GM12878 (cell line): ENCODE results near the gene MS4A7. TPM values are rescaled to one million over a fixed set of nuclear protein-coding genes. Genes with fewer than 3 reads are reported as not detected.

Experiments
- ATAC-seq: fragments of 200-7000 bp; cut with Tn5 transposase; 3 replicates; pipeline ENCODE4 v1.9.1; 2020; ENCODE audit warnings: mild to moderate bottlenecking, moderate library complexity
- BruUV-seq: library from RNA; stranded (reverse); fragments of 400-500 nt; replicated peaks from 2 replicates; lab custom pipeline; 2021; lab: Mats Ljungman, UMichigan
- CTCF ChIA-PET: fragments of 300-600 bp; sonication (Branson Sonifier 250); formaldehyde crosslinking; extraction: SDS; loops from one replicate; lab custom pipeline; 2021; ENCODE audit warnings: inconsistent platforms; lab: Yijun Ruan, JAX
- POLR2A ChIA-PET: fragments of 350-600 bp; formaldehyde crosslinking; extraction: SDS; loops from one replicate; lab custom pipeline; 2021; ENCODE audit warnings: inconsistent platforms; lab: Charles Lee
- RAD21 ChIA-PET: fragments of 300-600 bp; sonication (Branson Sonifier 250); formaldehyde crosslinking; loops from one replicate; lab custom pipeline; 2023; ENCODE audit warnings: antibody characterized with exemption; ENCODE audit not compliant: unreplicated experiment; lab: Charles Lee
- SMC1A ChIA-PET: fragments of 300-600 bp; sonication (Branson Sonifier 250); formaldehyde crosslinking; loops from one replicate; lab custom pipeline; 2023; ENCODE audit not compliant: unreplicated experiment, uncharacterized antibody; lab: Charles Lee
- DNase-seq: peaks from one replicate; pipeline ENCODE4 v3.0.0-alpha.2; 2011; ENCODE audit warnings: low read depth, low spot score
- FAIRE-seq: peaks from 3 replicates; lab custom pipeline; 2011; peaks lifted over from hg19 to GRCh38; lab: Jason Lieb, UNC
- H2AFZ ChIP-seq: 2 replicates; pipeline ENCODE4 v1.6.0; 2011; ENCODE audit warnings: low read depth, low read length, control low read depth; ENCODE audit not compliant: control insufficient read depth
- H3K27ac ChIP-seq: 2 replicates; pipeline ENCODE4 v1.5.1; 2011; ENCODE audit warnings: control low read depth; ENCODE audit not compliant: control insufficient read depth, insufficient read depth
- H3K27me3 ChIP-seq, 2 experiments: replicated peaks in 1 of 2; 2 replicates each; pipeline versions ENCODE4 v1.6.0 to v1.6.1; 2011; ENCODE audit warnings: low read length in 1 of 2; ENCODE audit not compliant: control insufficient read depth in 2 of 2, insufficient read depth in 2 of 2
- H3K36me3 ChIP-seq, 2 experiments: 2 replicates each; pipeline ENCODE4 v1.5.1; 2011; ENCODE audit warnings: low read length in 1 of 2; ENCODE audit not compliant: control insufficient read depth in 2 of 2, insufficient read depth in 2 of 2
- H3K4me1 ChIP-seq: 2 replicates; pipeline ENCODE4 v1.6.1; 2011; ENCODE audit warnings: mild to moderate bottlenecking, low read length, moderate library complexity, mixed read lengths; ENCODE audit not compliant: control insufficient read depth, insufficient read depth
- H3K4me2 ChIP-seq: 2 replicates; pipeline ENCODE4 v1.6.0; 2011; ENCODE audit warnings: control low read depth; ENCODE audit not compliant: control insufficient read depth, insufficient read depth
- H3K4me3 ChIP-seq: fragments of 200-600 bp; sonication (generic); 2 replicates; pipeline ENCODE4 v1.5.1; 2016
- H3K79me2 ChIP-seq: 2 replicates; pipeline ENCODE4 v1.6.0; 2011; ENCODE audit warnings: low read length; ENCODE audit not compliant: control insufficient read depth, insufficient read depth
- H3K9ac ChIP-seq: 2 replicates; pipeline ENCODE4 v1.8.0; 2011; ENCODE audit warnings: low read length, control low read depth, mixed read lengths; ENCODE audit not compliant: control insufficient read depth, insufficient read depth
- H3K9me3 ChIP-seq: replicated peaks from 3 replicates; pipeline ENCODE4 v1.5.1; 2011; ENCODE audit warnings: mild to moderate bottlenecking, low read length; ENCODE audit not compliant: control insufficient read depth, insufficient read depth
- H4K20me1 ChIP-seq: 2 replicates; pipeline ENCODE4 v1.6.0; 2011; ENCODE audit not compliant: control insufficient read depth, insufficient read depth
- FOS ChIP-seq: IDR thresholded peaks from 3 replicates; pipeline ENCODE4 v1.6.1; 2011; ENCODE audit warnings: borderline replicate concordance; ENCODE audit not compliant: insufficient read length; ENCODE audit errors: extremely low read depth
- IKZF2 ChIP-seq, 2 experiments: fragments of 450-650 bp; IDR thresholded peaks; 2 replicates each; pipeline ENCODE4 v1.6.1; 2017; ENCODE audit warnings: mild to moderate bottlenecking in 2 of 2, moderate library complexity in 2 of 2
- KAT2A ChIP-seq: conservative IDR thresholded peaks from 2 replicates; pipeline ENCODE4 v1.6.1; 2011; ENCODE audit warnings: low read depth, low read length; ENCODE audit not compliant: control insufficient read depth
- MTA2 ChIP-seq: fragments of 450-650 bp; IDR thresholded peaks from 2 replicates; pipeline ENCODE4 v1.6.1; 2016; ENCODE audit warnings: low read depth, mild to moderate bottlenecking, moderate library complexity
- NBN ChIP-seq: fragments of 450-650 bp; IDR thresholded peaks from 2 replicates; pipeline ENCODE4 v1.6.1; 2016
- SRF ChIP-seq, 2 experiments: IDR thresholded peaks; 2 replicates each; pipeline ENCODE4 v1.6.1; 2011; ENCODE audit warnings: low read depth in 2 of 2, low read length in 2 of 2, mild to moderate bottlenecking in 1 of 2, moderate library complexity in 1 of 2
- TCF3 ChIP-seq: IDR thresholded peaks from 2 replicates; pipeline ENCODE4 v1.6.1; 2012; ENCODE audit warnings: low read depth, mild to moderate bottlenecking, low read length, borderline replicate concordance; ENCODE audit not compliant: insufficient read depth
- YY1 ChIP-seq: IDR thresholded peaks from 2 replicates; pipeline ENCODE4 v1.6.1; 2011; ENCODE audit warnings: low read depth, mild to moderate bottlenecking, low read length
- WGBS: methylation state at CpG from one replicate; pipeline ENCODE4 v1.1.6; 2016; ENCODE audit warnings: low lambda C conversion rate; ENCODE audit not compliant: insufficient replicate concordance, insufficient coverage; ENCODE audit errors: missing lambda C conversion rate; 5-methylcytosine and 5-hydroxymethylcytosine counted together
- in situ Hi-C: fragments of 300-500 bp; cut with MboI; formaldehyde crosslinking; loops from 9 replicates; pipeline ENCODE4 v1.14.3; 2018; ENCODE audit warnings: mixed read lengths
- intact Hi-C: fragments of 100-400 bp; cut with micrococcal nuclease; formaldehyde crosslinking; loops from one replicate; pipeline ENCODE4 v1.14.2; 2022; ENCODE audit not compliant: unreplicated experiment
- polyA plus RNA-seq, 11 experiments: library from polyadenylated mRNA; depleted of rRNA in 4 of 11; unstranded in 6 of 11; stranded (reverse) in 5 of 11; fragments of >200 nt; fragmentation: Nextera tagmentation in 4 of 11; fragmentation: Illumina TruSeq in 1 of 11; extraction: Ambion mirVana in 4 of 11; extraction: Trizol in 1 of 11; gene quantifications; 1 replicate in 1 of 11; 2 replicates in 10 of 11; pipeline versions ENCODE4 v1.2.1 to v1.2.3, GENCODE V29; 2011 to 2016; ENCODE audit warnings: inconsistent platforms in 2 of 11, missing spikeins in 2 of 11, low read depth in 1 of 11
- total RNA-seq, 4 experiments: library from RNA; depleted of rRNA in 3 of 4; stranded (reverse); fragments of >200 nt in 3 of 4; fragmentation: Illumina TruSeq in 1 of 4; extraction: Trizol in 1 of 4; gene quantifications; 2 replicates each; pipeline versions ENCODE4 v1.2.1 to v1.2.3, GENCODE V29; 2013 to 2021
- TF ChIP-seq, protein P1 (sequence below): fragments of 450-650 bp; IDR thresholded peaks from 2 replicates; pipeline ENCODE4 v1.6.1; 2017; ENCODE audit warnings: antibody characterized with exemption, mild to moderate bottlenecking, moderate library complexity
- TF ChIP-seq, protein P2 (sequence below): fragments of 450-650 bp; IDR thresholded peaks from 2 replicates; pipeline ENCODE4 v1.6.1; 2016; ENCODE audit warnings: mild to moderate bottlenecking, moderate library complexity, borderline replicate concordance

The MS4A7 gene
- total and polyA plus RNA-seq, 10 of the 15 experiments (the other 5 are each of a cell fraction or from before 2014, with no cell fraction given) = 1.7 to 17.0 (median 3.7) TPM

DNA sequence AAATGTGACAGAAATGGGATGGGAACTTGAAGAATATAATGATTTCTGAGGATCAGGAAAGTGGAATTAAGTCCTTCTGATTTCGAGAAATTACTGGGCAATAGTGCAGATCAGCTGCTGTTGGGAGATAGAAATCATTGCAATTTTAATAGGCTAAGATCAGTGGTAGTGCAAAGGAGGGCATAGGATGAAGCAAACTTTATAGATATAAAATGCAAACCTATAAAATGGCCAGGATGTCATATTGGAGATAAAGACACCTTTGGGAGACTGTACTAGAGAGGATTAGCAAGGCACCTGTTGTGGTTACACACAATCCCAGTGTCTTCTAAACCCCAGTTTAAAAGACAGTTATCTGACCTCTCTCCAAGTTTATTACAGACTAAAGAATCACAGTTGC is 6.5 kb upstream of the MS4A7 start (continued):
- TF ChIP-seq SRF (IDR thresholded peaks at IDR 0.05; ENCODE audit: low read depth in 2 of 2, low read length in 2 of 2) = no peak

DNA sequence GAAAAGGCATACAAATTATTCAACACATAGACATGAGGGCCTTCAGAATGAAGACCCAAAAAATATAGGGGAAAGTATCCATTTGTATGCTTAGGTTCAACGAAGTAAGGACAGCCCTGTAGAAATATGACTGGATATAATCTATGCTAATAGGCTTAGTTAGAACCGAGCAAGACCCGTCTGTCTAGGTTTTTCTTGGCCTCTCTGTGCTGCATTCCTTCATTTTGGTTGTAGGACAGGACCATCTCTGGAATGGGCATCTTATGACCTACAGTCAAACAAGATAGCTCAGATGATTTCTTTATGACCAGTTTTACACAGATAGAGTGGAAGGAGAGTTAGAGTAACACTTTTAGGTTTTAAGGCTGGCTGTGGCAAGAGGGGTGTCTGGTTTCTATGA is 5.6 kb upstream of the MS4A7 start:
- no peak overlapping the region for H2AFZ ChIP-seq
- TF ChIP-seq FOS (no peak), KAT2A (no peak), YY1 (no peak), IKZF2 (IDR thresholded peaks at IDR 0.05) (no peak), TCF3 (no peak), NBN (no peak), MTA2 (no peak)
- TF ChIP-seq, protein P1, sequence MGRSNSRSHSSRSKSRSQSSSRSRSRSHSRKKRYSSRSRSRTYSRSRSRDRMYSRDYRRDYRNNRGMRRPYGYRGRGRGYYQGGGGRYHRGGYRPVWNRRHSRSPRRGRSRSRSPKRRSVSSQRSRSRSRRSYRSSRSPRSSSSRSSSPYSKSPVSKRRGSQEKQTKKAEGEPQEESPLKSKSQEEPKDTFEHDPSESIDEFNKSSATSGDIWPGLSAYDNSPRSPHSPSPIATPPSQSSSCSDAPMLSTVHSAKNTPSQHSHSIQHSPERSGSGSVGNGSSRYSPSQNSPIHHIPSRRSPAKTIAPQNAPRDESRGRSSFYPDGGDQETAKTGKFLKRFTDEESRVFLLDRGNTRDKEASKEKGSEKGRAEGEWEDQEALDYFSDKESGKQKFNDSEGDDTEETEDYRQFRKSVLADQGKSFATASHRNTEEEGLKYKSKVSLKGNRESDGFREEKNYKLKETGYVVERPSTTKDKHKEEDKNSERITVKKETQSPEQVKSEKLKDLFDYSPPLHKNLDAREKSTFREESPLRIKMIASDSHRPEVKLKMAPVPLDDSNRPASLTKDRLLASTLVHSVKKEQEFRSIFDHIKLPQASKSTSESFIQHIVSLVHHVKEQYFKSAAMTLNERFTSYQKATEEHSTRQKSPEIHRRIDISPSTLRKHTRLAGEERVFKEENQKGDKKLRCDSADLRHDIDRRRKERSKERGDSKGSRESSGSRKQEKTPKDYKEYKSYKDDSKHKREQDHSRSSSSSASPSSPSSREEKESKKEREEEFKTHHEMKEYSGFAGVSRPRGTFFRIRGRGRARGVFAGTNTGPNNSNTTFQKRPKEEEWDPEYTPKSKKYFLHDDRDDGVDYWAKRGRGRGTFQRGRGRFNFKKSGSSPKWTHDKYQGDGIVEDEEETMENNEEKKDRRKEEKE = no peak
- TF ChIP-seq, protein P2, sequence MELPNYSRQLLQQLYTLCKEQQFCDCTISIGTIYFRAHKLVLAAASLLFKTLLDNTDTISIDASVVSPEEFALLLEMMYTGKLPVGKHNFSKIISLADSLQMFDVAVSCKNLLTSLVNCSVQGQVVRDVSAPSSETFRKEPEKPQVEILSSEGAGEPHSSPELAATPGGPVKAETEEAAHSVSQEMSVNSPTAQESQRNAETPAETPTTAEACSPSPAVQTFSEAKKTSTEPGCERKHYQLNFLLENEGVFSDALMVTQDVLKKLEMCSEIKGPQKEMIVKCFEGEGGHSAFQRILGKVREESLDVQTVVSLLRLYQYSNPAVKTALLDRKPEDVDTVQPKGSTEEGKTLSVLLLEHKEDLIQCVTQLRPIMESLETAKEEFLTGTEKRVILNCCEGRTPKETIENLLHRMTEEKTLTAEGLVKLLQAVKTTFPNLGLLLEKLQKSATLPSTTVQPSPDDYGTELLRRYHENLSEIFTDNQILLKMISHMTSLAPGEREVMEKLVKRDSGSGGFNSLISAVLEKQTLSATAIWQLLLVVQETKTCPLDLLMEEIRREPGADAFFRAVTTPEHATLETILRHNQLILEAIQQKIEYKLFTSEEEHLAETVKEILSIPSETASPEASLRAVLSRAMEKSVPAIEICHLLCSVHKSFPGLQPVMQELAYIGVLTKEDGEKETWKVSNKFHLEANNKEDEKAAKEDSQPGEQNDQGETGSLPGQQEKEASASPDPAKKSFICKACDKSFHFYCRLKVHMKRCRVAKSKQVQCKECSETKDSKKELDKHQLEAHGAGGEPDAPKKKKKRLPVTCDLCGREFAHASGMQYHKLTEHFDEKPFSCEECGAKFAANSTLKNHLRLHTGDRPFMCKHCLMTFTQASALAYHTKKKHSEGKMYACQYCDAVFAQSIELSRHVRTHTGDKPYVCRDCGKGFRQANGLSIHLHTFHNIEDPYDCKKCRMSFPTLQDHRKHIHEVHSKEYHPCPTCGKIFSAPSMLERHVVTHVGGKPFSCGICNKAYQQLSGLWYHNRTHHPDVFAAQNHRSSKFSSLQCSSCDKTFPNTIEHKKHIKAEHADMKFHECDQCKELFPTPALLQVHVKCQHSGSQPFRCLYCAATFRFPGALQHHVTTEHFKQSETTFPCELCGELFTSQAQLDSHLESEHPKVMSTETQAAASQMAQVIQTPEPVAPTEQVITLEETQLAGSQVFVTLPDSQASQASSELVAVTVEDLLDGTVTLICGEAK = no peak
- no peak overlapping the region for H3K4me2 ChIP-seq
- H3K4me1 ChIP-seq = peaks cover 10% of the 10 kb centered on the region
- H3K9ac ChIP-seq = no peak overlapping the region
- H3K27me3 ChIP-seq = no peaks in the 10 kb centered on the region
- SMC1A ChIA-PET = interaction anchor here (11.1 to 11.3 kb wide), 2 partner anchors 8 to 86 kb away, joined by 124 to 298 read pairs; partner anchors contain the start of genes MS4A1 and MS4A7
- in situ Hi-C loops (no loop called here), intact Hi-C loops (no loop called here)
- no peak overlapping the region for H3K4me3 ChIP-seq
- RAD21 ChIA-PET = interaction anchor here (0.7 to 1.0 kb wide), 2 partner anchors 83 to 542 kb away, joined by 3 read pairs; partner anchors contain the start of gene MS4A1
- no peaks in the 10 kb centered on the region for H3K36me3 ChIP-seq
- no peak overlapping the region for H3K27ac ChIP-seq
- WGBS = 92% methylated on average over 3 of the region's 3 CpGs
- CTCF ChIA-PET = interaction anchor here (2.1 to 3.6 kb wide), 2 partner anchors 10 to 83 kb away, joined by 5 to 16 read pairs; partner anchors contain the start of gene MS4A1
- ATAC-seq (no peak), DNase-seq (no peak), FAIRE-seq (no peak)
- no TSS peak for BruUV-seq
- no peaks in the 10 kb centered on the region for H3K79me2 ChIP-seq
- peaks cover 8% of the 10 kb centered on the region; the same call in 2 of the 3 replicates for H3K9me3 ChIP-seq
- POLR2A ChIA-PET = interaction anchor here (1.2 kb wide), 1 partner anchor 83 kb away, joined by 5 read pairs; the partner anchor contains the start of gene MS4A1
- no peaks in the 10 kb centered on the region for H4K20me1 ChIP-seq
